Measurements from ENCODE around the gene ADARB1.

ADARB1 gene

GRCh38 chr21:45056296-45056904 lies 18.0 kb upstream of the ADARB1 start:
- 85% methylated on average over 20 of the region's 22 CpGs for WGBS
- Histone ChIP-seq H3K23ac (ENCODE audit: low read length in 2 of 2) (no peak overlapping the region), H2AK5ac (ENCODE audit: low read length, severe bottlenecking) (no peak overlapping the region), H3K4ac (ENCODE audit: low read depth in 1 of 2, low read length in 2 of 2) (no peak overlapping the region), H3K79me1 (replicated peaks; ENCODE audit: low read length, poor library complexity, severe bottlenecking) (no peaks in the 10 kb centered on the region), H3K9me3 (ENCODE audit: control insufficient read depth, low read length) (no peaks in the 10 kb centered on the region), H4K91ac (ENCODE audit: low read length) (no peak overlapping the region), H3K36me3 (ENCODE audit: control insufficient read depth in 1 of 2, insufficient read depth in 2 of 2, low read depth in 1 of 2, low read length in 2 of 2) (peaks cover 0 to 3% of the 10 kb centered on the region in 2 experiments), H4K8ac (ENCODE audit: low read length) (no peak overlapping the region), H2AFZ (ENCODE audit: low read depth, low read length) (no peak overlapping the region), H3K18ac (ENCODE audit: low read depth in 1 of 2, low read length in 2 of 2) (no peak overlapping the region), H3K27ac (ENCODE audit: low read length, poor library complexity, severe bottlenecking) (no peak overlapping the region), H3K4me3 (ENCODE audit: insufficient read depth in 1 of 2, low read depth in 1 of 2, low read length in 2 of 2) (no peak overlapping the region), H3K14ac (ENCODE audit: low read length in 2 of 2) (no peak overlapping the region), H3K4me1 (ENCODE audit: control insufficient read depth, insufficient read depth, low read depth, low read length) (peaks cover 8% of the 10 kb centered on the region), H3K9ac (ENCODE audit: low read length) (no peak overlapping the region), H3K4me2 (ENCODE audit: low read length, poor library complexity, severe bottlenecking) (no peak overlapping the region), H2BK120ac (ENCODE audit: low read depth, low read length) (no peak overlapping the region), H2BK12ac (ENCODE audit: low read length in 2 of 2) (no peak overlapping the region), H2BK15ac (ENCODE audit: low read depth, poor library complexity, severe bottlenecking) (no peak overlapping the region), H2BK5ac (ENCODE audit: low read depth, low read length, poor library complexity, severe bottlenecking) (no peak overlapping the region), H3K27me3 (ENCODE audit: control insufficient read depth in 1 of 2, insufficient read depth in 1 of 2, low read length in 2 of 2) (peaks cover 0 to 77% of the 10 kb centered on the region in 2 experiments)
- no peak for DNase-seq

- Histone ChIP-seq H2AFZ (ENCODE audit: low read depth, low read length) (no peak overlapping the region), H3K4me2 (ENCODE audit: low read length, poor library complexity, severe bottlenecking) (no peak overlapping the region), H2BK120ac (ENCODE audit: low read depth, low read length) (no peak overlapping the region), H3K4me1 (ENCODE audit: control insufficient read depth, insufficient read depth, low read depth, low read length) (peaks cover 5% of the 10 kb centered on the region), H3K79me1 (replicated peaks; ENCODE audit: low read length, poor library complexity, severe bottlenecking) (no peaks in the 10 kb centered on the region), H3K4me3 (ENCODE audit: insufficient read depth in 1 of 2, low read depth in 1 of 2, low read length in 2 of 2) (no peak overlapping the region), H3K27me3 (ENCODE audit: control insufficient read depth in 1 of 2, insufficient read depth in 1 of 2, low read length in 2 of 2) (peaks cover 0 to 78% of the 10 kb centered on the region in 2 experiments), H3K36me3 (ENCODE audit: control insufficient read depth in 1 of 2, insufficient read depth in 2 of 2, low read depth in 1 of 2, low read length in 2 of 2) (peaks cover 0 to 3% of the 10 kb centered on the region in 2 experiments), H4K91ac (ENCODE audit: low read length) (no peak overlapping the region), H3K9me3 (ENCODE audit: control insufficient read depth, low read length) (no peaks in the 10 kb centered on the region), H3K23ac (ENCODE audit: low read length in 2 of 2) (no peak overlapping the region), H3K27ac (ENCODE audit: low read length, poor library complexity, severe bottlenecking) (no peak overlapping the region), H3K18ac (ENCODE audit: low read depth in 1 of 2, low read length in 2 of 2) (no peak overlapping the region), H4K8ac (ENCODE audit: low read length) (no peak overlapping the region), H2BK5ac (ENCODE audit: low read depth, low read length, poor library complexity, severe bottlenecking) (no peak overlapping the region), H2BK15ac (ENCODE audit: low read depth, poor library complexity, severe bottlenecking) (no peak overlapping the region), H2AK5ac (ENCODE audit: low read length, severe bottlenecking) (no peak overlapping the region), H3K9ac (ENCODE audit: low read length) (no peak overlapping the region), H2BK12ac (ENCODE audit: low read length in 2 of 2) (no peak overlapping the region), H3K14ac (ENCODE audit: low read length in 2 of 2) (no peak overlapping the region), H3K4ac (ENCODE audit: low read depth in 1 of 2, low read length in 2 of 2) (no peak overlapping the region)
- 93% methylated on average over 12 of the region's 12 CpGs for WGBS
- DNase-seq = no peak
Observed at GRCh38 chr21:45056917-45057560, 17.3 kb upstream of the ADARB1 start.

GRCh38 chr21:45057886-45058285 lies 16.5 kb upstream of the ADARB1 start:
- Histone ChIP-seq H3K23ac (ENCODE audit: low read length in 2 of 2) (no peak overlapping the region), H2BK120ac (ENCODE audit: low read depth, low read length) (no peak overlapping the region), H4K8ac (ENCODE audit: low read length) (no peak overlapping the region), H3K27ac (ENCODE audit: low read length, poor library complexity, severe bottlenecking) (no peak overlapping the region), H3K9me3 (ENCODE audit: control insufficient read depth, low read length) (no peaks in the 10 kb centered on the region), H3K4me2 (ENCODE audit: low read length, poor library complexity, severe bottlenecking) (no peak overlapping the region), H3K4me1 (ENCODE audit: control insufficient read depth, insufficient read depth, low read depth, low read length) (peaks cover 5% of the 10 kb centered on the region), H3K36me3 (ENCODE audit: control insufficient read depth in 1 of 2, insufficient read depth in 2 of 2, low read depth in 1 of 2, low read length in 2 of 2) (peaks cover 0 to 3% of the 10 kb centered on the region in 2 experiments), H3K14ac (ENCODE audit: low read length in 2 of 2) (no peak overlapping the region), H2AFZ (ENCODE audit: low read depth, low read length) (no peak overlapping the region), H2BK5ac (ENCODE audit: low read depth, low read length, poor library complexity, severe bottlenecking) (no peak overlapping the region), H3K4me3 (ENCODE audit: insufficient read depth in 1 of 2, low read depth in 1 of 2, low read length in 2 of 2) (no peak overlapping the region), H3K4ac (ENCODE audit: low read depth in 1 of 2, low read length in 2 of 2) (no peak overlapping the region), H3K9ac (ENCODE audit: low read length) (no peak overlapping the region), H2BK15ac (ENCODE audit: low read depth, poor library complexity, severe bottlenecking) (no peak overlapping the region), H2AK5ac (ENCODE audit: low read length, severe bottlenecking) (no peak overlapping the region), H3K79me1 (replicated peaks; ENCODE audit: low read length, poor library complexity, severe bottlenecking) (no peaks in the 10 kb centered on the region), H4K91ac (ENCODE audit: low read length) (no peak overlapping the region), H2BK12ac (ENCODE audit: low read length in 2 of 2) (no peak overlapping the region), H3K18ac (ENCODE audit: low read depth in 1 of 2, low read length in 2 of 2) (no peak overlapping the region), H3K27me3 (ENCODE audit: control insufficient read depth in 1 of 2, insufficient read depth in 1 of 2, low read length in 2 of 2) (peaks cover 0 to 76% of the 10 kb centered on the region in 2 experiments)
- no peak for DNase-seq
- 94% methylated on average over 14 of the region's 14 CpGs for WGBS

GRCh38 chr21:45059121-45059520 lies 15.3 kb upstream of the ADARB1 start:
- WGBS = 82% methylated on average over 4 of the region's 4 CpGs
- Histone ChIP-seq H3K4me2 (ENCODE audit: low read length, poor library complexity, severe bottlenecking) (no peak overlapping the region), H3K27ac (ENCODE audit: low read length, poor library complexity, severe bottlenecking) (no peak overlapping the region), H2BK12ac (ENCODE audit: low read length in 2 of 2) (no peak overlapping the region), H3K18ac (ENCODE audit: low read depth in 1 of 2, low read length in 2 of 2) (no peak overlapping the region), H3K9me3 (ENCODE audit: control insufficient read depth, low read length) (no peaks in the 10 kb centered on the region), H2AFZ (ENCODE audit: low read depth, low read length) (no peak overlapping the region), H3K23ac (ENCODE audit: low read length in 2 of 2) (no peak overlapping the region), H2BK5ac (ENCODE audit: low read depth, low read length, poor library complexity, severe bottlenecking) (no peak overlapping the region), H3K4ac (ENCODE audit: low read depth in 1 of 2, low read length in 2 of 2) (no peak overlapping the region), H3K4me1 (ENCODE audit: control insufficient read depth, insufficient read depth, low read depth, low read length) (peaks cover 5% of the 10 kb centered on the region), H3K9ac (ENCODE audit: low read length) (no peak overlapping the region), H3K14ac (ENCODE audit: low read length in 2 of 2) (no peak overlapping the region), H2BK120ac (ENCODE audit: low read depth, low read length) (no peak overlapping the region), H2BK15ac (ENCODE audit: low read depth, poor library complexity, severe bottlenecking) (no peak overlapping the region), H3K36me3 (ENCODE audit: control insufficient read depth in 1 of 2, insufficient read depth in 2 of 2, low read depth in 1 of 2, low read length in 2 of 2) (peaks cover 0 to 3% of the 10 kb centered on the region in 2 experiments), H3K27me3 (ENCODE audit: control insufficient read depth in 1 of 2, insufficient read depth in 1 of 2, low read length in 2 of 2) (peaks cover 0 to 71% of the 10 kb centered on the region in 2 experiments), H3K79me1 (replicated peaks; ENCODE audit: low read length, poor library complexity, severe bottlenecking) (no peaks in the 10 kb centered on the region), H2AK5ac (ENCODE audit: low read length, severe bottlenecking) (no peak overlapping the region), H4K91ac (ENCODE audit: low read length) (no peak overlapping the region), H4K8ac (ENCODE audit: low read length) (no peak overlapping the region), H3K4me3 (ENCODE audit: insufficient read depth in 1 of 2, low read depth in 1 of 2, low read length in 2 of 2) (no peak overlapping the region)
- DNase-seq = no peak
